Effector memory CD8-positive, alpha-beta T cell (primary cell): ENCODE results near the gene DCDC2C.

ENCODE experiments used
- ATAC-seq: fragments of 150-1000 bp; cut with Tn5 transposase; replicated peaks from 2 replicates; pipeline ENCODE4 v1.10.0; 2021; ENCODE audit warnings: mild to moderate bottlenecking, moderate library complexity
- DNase-seq, 3 experiments: peaks; one replicate each; pipeline ENCODE4 v3.0.0; 2021
- H3K27ac Mint-ChIP-seq, 2 donors: one replicate each; pipeline ENCODE4 v1.8.0; 2022; ENCODE audit warnings: mild to moderate bottlenecking in 2 of 2, mixed read lengths in 2 of 2, moderate library complexity in 2 of 2
- H3K27me3 Mint-ChIP-seq, 2 donors: one replicate each; pipeline ENCODE4 v1.8.0; 2022; ENCODE audit warnings: mixed read lengths in 2 of 2
- H3K36me3 Mint-ChIP-seq: one replicate; pipeline ENCODE4 v1.8.0; 2022; ENCODE audit warnings: mild to moderate bottlenecking, moderate library complexity, mixed read lengths; ENCODE audit not compliant: insufficient read depth
- H3K4me1 Mint-ChIP-seq, 2 donors: one replicate each; pipeline ENCODE4 v1.8.0; 2022; ENCODE audit warnings: low read depth in 2 of 2, mixed read lengths in 2 of 2
- H3K4me3 Mint-ChIP-seq, 2 donors: one replicate each; pipeline ENCODE4 v1.8.0; 2022; ENCODE audit warnings: mild to moderate bottlenecking in 2 of 2, mixed read lengths in 2 of 2, moderate library complexity in 2 of 2
- H3K9me3 Mint-ChIP-seq, 2 donors: one replicate each; pipeline ENCODE4 v1.8.0; 2022; ENCODE audit warnings: mixed read lengths in 2 of 2

DCDC2C gene

DNA sequence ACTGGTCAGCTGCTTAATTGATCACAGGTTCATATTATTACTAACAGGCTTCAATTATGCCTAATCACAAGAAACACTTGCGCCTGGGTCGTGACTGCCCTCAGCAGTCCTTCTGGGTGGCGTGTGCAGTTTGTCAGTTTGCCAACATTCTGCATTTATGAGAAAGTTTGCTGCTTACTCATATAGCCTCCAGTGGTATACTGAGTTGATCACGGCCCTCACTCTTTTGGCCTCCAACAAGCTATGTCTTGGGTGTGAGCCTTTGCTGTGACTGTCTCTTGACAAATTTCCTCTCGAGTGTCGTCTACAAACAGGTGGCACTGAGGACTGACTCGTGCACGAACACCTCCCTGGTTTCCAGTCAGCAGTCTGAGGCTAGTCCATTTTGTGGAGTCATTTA, 27.3 kb downstream of the DCDC2C start:
- no peak overlapping the region for H3K27ac Mint-ChIP-seq
- no peak for ATAC-seq
- H3K9me3 Mint-ChIP-seq = no peaks in the 10 kb centered on the region
- no peaks in the 10 kb centered on the region for H3K4me1 Mint-ChIP-seq
- peaks cover 18 to 57% of the 10 kb centered on the region in 2 donors for H3K27me3 Mint-ChIP-seq
- DNase-seq = no peak
- H3K4me3 Mint-ChIP-seq = no peak overlapping the region
- peaks cover 3% of the 10 kb centered on the region for H3K36me3 Mint-ChIP-seq

GRCh38 chr2:3731829-3732228, 28.5 kb downstream of the DCDC2C start:
- DNase-seq (no peak), ATAC-seq (no peak)
- no peaks in the 10 kb centered on the region for H3K4me1 Mint-ChIP-seq
- no peaks in the 10 kb centered on the region for H3K9me3 Mint-ChIP-seq
- peaks cover 21 to 61% of the 10 kb centered on the region in 2 donors for H3K27me3 Mint-ChIP-seq
- no peak overlapping the region for H3K4me3 Mint-ChIP-seq
- no peak overlapping the region for H3K27ac Mint-ChIP-seq
- H3K36me3 Mint-ChIP-seq = peaks cover 3% of the 10 kb centered on the region

- H3K4me3 Mint-ChIP-seq = no peak overlapping the region
- peaks cover 7 to 35% of the 10 kb centered on the region in 2 donors for H3K27me3 Mint-ChIP-seq
- H3K4me1 Mint-ChIP-seq = no peaks in the 10 kb centered on the region
- DNase-seq (no peak), ATAC-seq (no peak)
- H3K9me3 Mint-ChIP-seq = no peaks in the 10 kb centered on the region
- H3K36me3 Mint-ChIP-seq = no peaks in the 10 kb centered on the region
- H3K27ac Mint-ChIP-seq = no peak overlapping the region
Observed at GRCh38 chr2:3736112-3736511, 32.7 kb downstream of the DCDC2C start.

- DNase-seq = no peak
- ATAC-seq = no peak
- no peaks in the 10 kb centered on the region for H3K4me1 Mint-ChIP-seq
- no peaks in the 10 kb centered on the region for H3K36me3 Mint-ChIP-seq
- no peaks in the 10 kb centered on the region for H3K9me3 Mint-ChIP-seq
- no peak overlapping the region for H3K27ac Mint-ChIP-seq
- no peak overlapping the region for H3K4me3 Mint-ChIP-seq
- H3K27me3 Mint-ChIP-seq = peaks cover 15 to 35% of the 10 kb centered on the region in 2 donors
Observed at GRCh38 chr2:3737128-3737527, 33.8 kb downstream of the DCDC2C start.

DNA sequence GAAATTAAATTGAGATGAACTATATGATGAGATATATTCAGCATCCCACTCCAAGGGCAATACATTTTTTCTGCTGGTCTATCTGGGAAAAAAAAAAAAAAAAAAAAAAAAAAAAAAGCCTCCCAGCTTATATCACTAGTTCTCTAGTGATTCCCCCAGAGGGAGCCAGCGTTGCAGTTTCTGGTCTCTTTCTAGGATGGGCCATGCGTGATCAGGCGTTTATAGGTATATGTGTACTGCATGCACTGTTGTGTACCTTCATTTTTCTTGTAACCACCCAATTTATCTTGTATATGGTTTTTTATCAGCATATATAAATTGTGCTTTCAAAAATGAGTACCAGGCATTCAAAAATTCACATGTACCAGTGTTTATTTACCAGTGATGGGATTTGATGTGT, 35.1 kb downstream of the DCDC2C start:
- no peak overlapping the region for H3K27ac Mint-ChIP-seq
- H3K4me1 Mint-ChIP-seq = no peaks in the 10 kb centered on the region
- H3K36me3 Mint-ChIP-seq = no peaks in the 10 kb centered on the region
- H3K27me3 Mint-ChIP-seq = peaks cover 22 to 40% of the 10 kb centered on the region in 2 donors
- ATAC-seq (no peak), DNase-seq (no peak)
- H3K4me3 Mint-ChIP-seq = no peak overlapping the region
- H3K9me3 Mint-ChIP-seq = no peaks in the 10 kb centered on the region

- DNase-seq = no peak
- Mint-ChIP-seq H3K9me3 (no peaks in the 10 kb centered on the region), H3K4me1 (no peaks in the 10 kb centered on the region), H3K27ac (no peak overlapping the region), H3K27me3 (peaks cover 27 to 43% of the 10 kb centered on the region in 2 donors), H3K4me3 (no peak overlapping the region), H3K36me3 (no peaks in the 10 kb centered on the region)
- ATAC-seq = no peak
Observed at GRCh38 chr2:3739313-3739712, 35.9 kb downstream of the DCDC2C start.

GRCh38 chr2:3741396-3741795, 38.0 kb downstream of the DCDC2C start:
- no peaks in the 10 kb centered on the region for H3K4me1 Mint-ChIP-seq

DNA sequence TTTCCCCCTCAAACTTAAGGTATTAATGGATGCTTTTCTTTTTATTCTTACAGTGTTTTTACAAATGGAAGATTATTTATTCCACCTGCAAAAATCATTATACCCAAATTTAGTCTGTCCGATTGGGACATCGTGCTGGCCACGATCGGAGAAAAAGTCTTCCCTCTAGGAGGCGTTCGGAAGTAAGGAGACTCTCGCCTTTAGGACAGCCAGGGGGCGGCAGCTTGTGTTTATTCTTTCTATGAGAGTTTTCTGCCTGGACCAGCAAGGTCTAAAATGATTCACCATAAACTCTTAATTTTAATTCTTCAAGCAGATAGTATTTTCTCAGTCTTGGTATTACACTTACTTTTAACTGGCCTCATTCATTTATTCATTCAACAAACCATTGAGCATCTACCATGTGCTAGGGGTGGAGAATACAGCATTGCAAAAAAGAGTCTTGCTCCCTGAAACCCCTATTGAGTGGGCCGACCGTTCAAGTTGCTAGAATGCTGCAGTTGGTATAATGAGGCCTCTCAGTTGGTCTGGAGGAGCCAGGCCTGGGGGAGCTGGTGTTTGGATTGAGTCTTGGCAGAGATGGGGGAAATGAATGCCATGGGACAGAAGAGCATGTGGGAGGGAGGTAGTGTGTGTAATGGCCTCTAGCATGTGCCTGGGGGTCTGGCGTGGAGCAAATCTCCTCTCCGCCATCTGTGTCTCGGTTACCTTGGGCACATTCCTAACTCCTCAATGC, 38.7 kb downstream of the DCDC2C start:
- H3K9me3 Mint-ChIP-seq = peaks cover 0 to 6% of the 10 kb centered on the region in 2 donors
- no peak for DNase-seq
- no peak for ATAC-seq
- no peaks in the 10 kb centered on the region for H3K36me3 Mint-ChIP-seq
- no peak overlapping the region for H3K27ac Mint-ChIP-seq
- no peak overlapping the region for H3K4me3 Mint-ChIP-seq
- H3K4me1 Mint-ChIP-seq = no peaks in the 10 kb centered on the region
- peaks cover 28 to 36% of the 10 kb centered on the region in 2 donors for H3K27me3 Mint-ChIP-seq

More at GRCh38 chr2:3741396-3741795, 38.0 kb downstream of the DCDC2C start:
- ATAC-seq (no peak), DNase-seq (no peak)
- no peaks in the 10 kb centered on the region for H3K36me3 Mint-ChIP-seq
- H3K27me3 Mint-ChIP-seq = peaks cover 22 to 33% of the 10 kb centered on the region in 2 donors
- no peak overlapping the region for H3K4me3 Mint-ChIP-seq
- no peak overlapping the region for H3K27ac Mint-ChIP-seq
- peaks cover 0 to 1% of the 10 kb centered on the region in 2 donors for H3K9me3 Mint-ChIP-seq

DNA sequence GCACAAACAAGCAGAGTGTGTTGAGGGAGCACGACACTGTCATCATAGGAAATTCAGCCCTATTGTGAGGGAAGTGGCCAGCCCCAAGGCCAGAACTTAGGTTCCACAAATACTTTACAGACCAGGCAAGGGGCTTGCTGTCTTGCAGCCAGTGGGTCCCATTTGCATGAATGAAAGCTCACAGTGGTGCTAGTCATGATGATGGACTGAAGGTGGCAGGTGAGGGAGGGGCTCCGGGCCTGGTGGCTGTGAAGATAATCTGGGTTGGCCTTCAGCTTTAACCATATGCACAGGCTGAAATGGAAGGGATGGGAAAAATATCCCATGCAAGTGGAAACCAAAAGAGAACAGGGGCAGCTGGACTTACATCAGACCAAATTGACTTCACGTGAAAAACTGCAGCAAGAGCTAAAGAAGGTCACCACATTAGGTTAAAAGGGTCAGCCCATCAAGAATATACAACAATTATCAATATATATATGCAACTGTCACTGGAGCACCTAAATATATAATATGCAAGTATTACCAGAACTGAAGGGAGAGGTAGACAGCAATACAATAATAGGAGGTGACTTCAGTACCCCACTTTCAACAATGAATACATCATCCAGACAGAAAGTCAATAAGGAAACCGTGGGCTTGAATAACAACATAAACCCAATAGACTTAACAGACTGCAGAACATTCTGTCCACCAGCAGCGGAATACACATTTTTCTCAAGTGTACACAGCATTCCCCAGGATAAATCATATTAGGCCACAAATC, 39.6 kb downstream of the DCDC2C start:
- Mint-ChIP-seq H3K27me3 (peaks cover 32 to 45% of the 10 kb centered on the region in 2 donors), H3K4me3 (no peak overlapping the region), H3K27ac (no peak overlapping the region), H3K36me3 (no peaks in the 10 kb centered on the region), H3K4me1 (no peaks in the 10 kb centered on the region), H3K9me3 (peaks cover 0 to 6% of the 10 kb centered on the region in 2 donors)
- no peak for ATAC-seq
- no peak for DNase-seq

GRCh38 chr2:3743951-3744555, 40.7 kb downstream of the DCDC2C start:
- DNase-seq (no peak), ATAC-seq (no peak)
- H3K4me1 Mint-ChIP-seq = no peaks in the 10 kb centered on the region
- peaks cover 34 to 50% of the 10 kb centered on the region in 2 donors for H3K27me3 Mint-ChIP-seq
- H3K36me3 Mint-ChIP-seq = no peaks in the 10 kb centered on the region
- H3K4me3 Mint-ChIP-seq = no peak overlapping the region
- H3K9me3 Mint-ChIP-seq = peaks cover 0 to 6% of the 10 kb centered on the region in 2 donors
- no peak overlapping the region for H3K27ac Mint-ChIP-seq

DNA sequence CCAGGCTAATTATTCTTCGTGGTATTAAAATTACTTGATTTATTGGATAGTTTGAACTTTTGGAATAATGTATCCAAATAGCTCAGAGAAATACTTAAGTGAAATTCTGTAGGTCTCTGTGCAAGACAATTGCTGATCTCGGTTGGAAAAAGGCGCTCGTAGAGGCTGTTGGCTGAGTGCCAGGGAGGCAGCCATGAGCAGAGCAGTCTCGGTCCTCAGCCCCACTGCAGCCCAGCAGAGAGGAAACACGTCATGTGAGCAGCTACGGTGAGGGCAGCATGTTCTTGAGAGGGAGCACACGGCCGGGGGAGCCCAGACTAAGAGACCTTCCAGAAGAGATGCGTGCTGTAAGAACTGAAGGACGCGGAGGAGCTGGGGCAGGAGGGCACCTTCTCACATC, 42.5 kb downstream of the DCDC2C start:
- no peak overlapping the region for H3K4me3 Mint-ChIP-seq
- peaks cover 34 to 62% of the 10 kb centered on the region in 2 donors for H3K27me3 Mint-ChIP-seq
- H3K36me3 Mint-ChIP-seq = no peaks in the 10 kb centered on the region
- DNase-seq (no peak), ATAC-seq (no peak)
- no peak overlapping the region for H3K27ac Mint-ChIP-seq
- no peaks in the 10 kb centered on the region for H3K4me1 Mint-ChIP-seq
- peaks cover 0 to 6% of the 10 kb centered on the region in 2 donors for H3K9me3 Mint-ChIP-seq

DNA sequence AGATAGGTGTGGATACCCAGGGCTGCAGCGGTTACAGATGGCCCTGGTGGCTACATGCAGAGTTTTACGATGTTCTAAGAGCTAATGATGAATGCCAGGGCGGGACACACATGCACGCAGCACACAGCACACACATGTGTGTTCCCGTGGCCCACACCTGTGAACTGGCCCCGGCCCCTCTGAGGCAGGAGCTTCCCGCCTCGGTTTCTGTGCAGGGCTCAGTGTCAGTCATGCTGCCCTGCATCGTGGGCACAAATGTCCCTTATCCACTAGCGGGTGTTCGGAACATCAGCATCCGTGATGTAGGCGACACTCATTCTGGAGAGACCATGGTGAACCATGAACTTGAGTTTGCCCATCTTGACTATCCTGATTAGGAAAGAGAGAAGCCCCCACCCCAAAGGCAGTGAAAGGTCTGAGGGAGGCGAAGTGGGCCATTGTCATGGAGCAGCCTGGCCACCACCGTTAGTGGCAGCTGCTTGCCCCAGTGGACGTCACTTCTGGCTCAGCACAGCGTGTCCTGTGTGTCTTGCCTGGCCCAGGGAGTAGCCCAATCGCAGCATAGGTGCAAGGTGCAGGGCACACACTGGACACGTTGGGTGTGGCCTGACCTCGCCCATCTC, 43.8 kb downstream of the DCDC2C start:
- Mint-ChIP-seq H3K9me3 (peaks cover 0 to 6% of the 10 kb centered on the region in 2 donors), H3K4me3 (no peak overlapping the region), H3K27me3 (peaks cover 31 to 66% of the 10 kb centered on the region in 2 donors), H3K4me1 (no peaks in the 10 kb centered on the region), H3K27ac (no peak overlapping the region), H3K36me3 (no peaks in the 10 kb centered on the region)
- no peak for DNase-seq
- ATAC-seq = no peak

- ATAC-seq = no peak
- H3K27ac Mint-ChIP-seq = no peak overlapping the region
Observed at GRCh38 chr2:3747826-3748225, 44.5 kb downstream of the DCDC2C start.

More at GRCh38 chr2:3747826-3748225, 44.5 kb downstream of the DCDC2C start:
- H3K36me3 Mint-ChIP-seq = no peaks in the 10 kb centered on the region
- H3K27me3 Mint-ChIP-seq = peaks cover 24 to 60% of the 10 kb centered on the region in 2 donors
- H3K4me1 Mint-ChIP-seq = no peaks in the 10 kb centered on the region
- no peak for DNase-seq
- H3K9me3 Mint-ChIP-seq = peaks cover 0 to 6% of the 10 kb centered on the region in 2 donors
- H3K4me3 Mint-ChIP-seq = no peak overlapping the region
